ENCODE data around the gene NAP1L1. TPM values are rescaled to one million over a fixed set of nuclear protein-coding genes. Genes with fewer than 3 reads are reported as not detected.

The NAP1L1 gene
- total RNA-seq, 1 experiment from 2014 or later, result 493 TPM

GRCh38 chr12:76030341-76031080 lies 54.0 kb downstream of the NAP1L1 start:
- no peaks in the 10 kb centered on the region for H3K9me3 Mint-ChIP-seq (ENCODE audit: unreplicated experiment)
- peak overlapping the region; percentile 89 for H3K4me3 Mint-ChIP-seq (ENCODE audit: unreplicated experiment)
- peaks cover 44% of the 10 kb centered on the region for H3K36me3 Mint-ChIP-seq (ENCODE audit: insufficient read depth, unreplicated experiment)
- intact Hi-C loops (cut with micrococcal nuclease), result loop anchor here (1.0 to 10.0 kb wide), 13 partner anchors 52 to 554 kb away; partner anchors contain the start of gene BBS10
- ChIA-PET POLR2A (interaction anchor here (0.6 to 8.3 kb wide), 46 partner anchors 9 to 635 kb away, joined by 3 to 76 read pairs (median 6); partner anchors contain the start of genes BBS10 and KRR1), CTCF (interaction anchor here (0.5 to 11.6 kb wide), 23 partner anchors 8 to 639 kb away, joined by 3 to 117 read pairs (median 4); partner anchors contain the start of gene BBS10)
- DNase-seq (ENCODE audit: unreplicated experiment), result peak; percentile 41
- TF ChIP-seq CTCF (IDR thresholded peaks at IDR 0.05; ENCODE audit: unreplicated experiment), result no peak
- peak overlapping the region; percentile 96 for H3K27ac Mint-ChIP-seq (ENCODE audit: low read depth, unreplicated experiment)
- peaks cover 35% of the 10 kb centered on the region for H3K4me1 Mint-ChIP-seq (ENCODE audit: insufficient read depth, unreplicated experiment)
- H3K27me3 Mint-ChIP-seq (ENCODE audit: insufficient read depth, unreplicated experiment), result no peaks in the 10 kb centered on the region
- BruUV-seq (replicated peaks), result no TSS peak

- no TSS peak for BruUV-seq (replicated peaks)
- intact Hi-C loops (cut with micrococcal nuclease), result loop anchor here (2.0 to 10.0 kb wide), 8 partner anchors 98 to 555 kb away; no protein-coding TSS in a partner anchor
- Mint-ChIP-seq H3K4me1 (ENCODE audit: insufficient read depth, unreplicated experiment) (peaks cover 32% of the 10 kb centered on the region), H3K4me3 (ENCODE audit: unreplicated experiment) (peak overlapping the region; percentile 89), H3K27ac (ENCODE audit: low read depth, unreplicated experiment) (peak overlapping the region; percentile 96), H3K36me3 (ENCODE audit: insufficient read depth, unreplicated experiment) (peaks cover 44% of the 10 kb centered on the region), H3K27me3 (ENCODE audit: insufficient read depth, unreplicated experiment) (no peaks in the 10 kb centered on the region), H3K9me3 (ENCODE audit: unreplicated experiment) (no peaks in the 10 kb centered on the region)
- DNase-seq (ENCODE audit: unreplicated experiment), result peak; percentile 45
- CTCF ChIA-PET, result interaction anchor here (0.7 to 11.6 kb wide), 12 partner anchors 61 to 503 kb away, joined by 3 to 117 read pairs (median 5); partner anchors contain the start of gene BBS10
- no peak for TF ChIP-seq CTCF (IDR thresholded peaks at IDR 0.05; ENCODE audit: unreplicated experiment)
- POLR2A ChIA-PET, result interaction anchor here (1.1 to 8.3 kb wide), 25 partner anchors 8 to 519 kb away, joined by 3 to 76 read pairs (median 16); partner anchors contain the start of genes BBS10 and KRR1
Measured at GRCh38 chr12:76029982-76030340, 54.5 kb downstream of the NAP1L1 start.

- peaks cover 26% of the 10 kb centered on the region for H3K4me1 Mint-ChIP-seq (ENCODE audit: insufficient read depth, unreplicated experiment)
- H3K4me3 Mint-ChIP-seq (ENCODE audit: unreplicated experiment), result peak overlapping the region; percentile 89
- ChIA-PET CTCF (interaction anchor here (0.5 to 11.6 kb wide), 7 partner anchors 8 to 502 kb away, joined by 3 to 117 read pairs (median 5); no protein-coding TSS in a partner anchor), POLR2A (interaction anchor here (0.7 to 8.3 kb wide), 18 partner anchors 7 to 502 kb away, joined by 3 to 76 read pairs (median 4); no protein-coding TSS in a partner anchor)
- H3K9me3 Mint-ChIP-seq (ENCODE audit: unreplicated experiment), result no peaks in the 10 kb centered on the region
- TF ChIP-seq CTCF (IDR thresholded peaks at IDR 0.05; ENCODE audit: unreplicated experiment), result no peak
- intact Hi-C loops (cut with micrococcal nuclease), result no loop called here
- no peak for DNase-seq (ENCODE audit: unreplicated experiment)
- H3K36me3 Mint-ChIP-seq (ENCODE audit: insufficient read depth, unreplicated experiment), result peaks cover 44% of the 10 kb centered on the region
- no TSS peak for BruUV-seq (replicated peaks)
- peak overlapping the region; percentile 96 for H3K27ac Mint-ChIP-seq (ENCODE audit: low read depth, unreplicated experiment)
- no peaks in the 10 kb centered on the region for H3K27me3 Mint-ChIP-seq (ENCODE audit: insufficient read depth, unreplicated experiment)
Measured at GRCh38 chr12:76028571-76029277, 55.8 kb downstream of the NAP1L1 start.

Measured in MCF 10A (cell line).